Brain pericyte (primary cell): ENCODE results near the gene ZFHX3.

Source experiments
- DNase-seq: peaks from one replicate; pipeline ENCODE4 v3.0.0-alpha.2; 2012; ENCODE audit warnings: low read depth, low spot score

The ZFHX3 gene

GRCh38 chr16:72760581-72760980 lies 287.3 kb downstream of the ZFHX3 start:
- no peak for DNase-seq

GRCh38 chr16:72753881-72754280 lies 294.0 kb downstream of the ZFHX3 start:
- no peak for DNase-seq

GRCh38 chr16:72752004-72752695 lies 295.8 kb downstream of the ZFHX3 start:
- DNase-seq, result no peak

GRCh38 chr16:72751076-72751475 lies 296.9 kb downstream of the ZFHX3 start:
- no peak for DNase-seq

- no peak for DNase-seq
Observed at GRCh38 chr16:72749091-72749490, 298.8 kb downstream of the ZFHX3 start.

- DNase-seq, result no peak
Observed at GRCh38 chr16:72744076-72744793, 303.7 kb downstream of the ZFHX3 start.

GRCh38 chr16:72743011-72743761 lies 304.7 kb downstream of the ZFHX3 start:
- DNase-seq, result no peak

GRCh38 chr16:72740347-72740746 lies 307.6 kb downstream of the ZFHX3 start:
- no peak for DNase-seq

- no peak for DNase-seq
Observed at GRCh38 chr16:72739577-72739976, 308.4 kb downstream of the ZFHX3 start.

- DNase-seq, result no peak
Observed at GRCh38 chr16:72736074-72736473, 311.9 kb downstream of the ZFHX3 start.
